NCI-H345 treated with DMSO at 0.1 percent for 48 hours (cell line): ENCODE results near the gene NFE2L2.
"Not testable (repeated sequence)": the region's sequence is repeated elsewhere in the genome, so short reads cannot be mapped to it uniquely, and the experiment has no call there.

ENCODE experiments used
- DNase-seq: peaks from one replicate; lab custom pipeline; 2025; ENCODE audit not compliant: unreplicated experiment; lab: John Stamatoyannopoulos, UW

The NFE2L2 gene

DNA sequence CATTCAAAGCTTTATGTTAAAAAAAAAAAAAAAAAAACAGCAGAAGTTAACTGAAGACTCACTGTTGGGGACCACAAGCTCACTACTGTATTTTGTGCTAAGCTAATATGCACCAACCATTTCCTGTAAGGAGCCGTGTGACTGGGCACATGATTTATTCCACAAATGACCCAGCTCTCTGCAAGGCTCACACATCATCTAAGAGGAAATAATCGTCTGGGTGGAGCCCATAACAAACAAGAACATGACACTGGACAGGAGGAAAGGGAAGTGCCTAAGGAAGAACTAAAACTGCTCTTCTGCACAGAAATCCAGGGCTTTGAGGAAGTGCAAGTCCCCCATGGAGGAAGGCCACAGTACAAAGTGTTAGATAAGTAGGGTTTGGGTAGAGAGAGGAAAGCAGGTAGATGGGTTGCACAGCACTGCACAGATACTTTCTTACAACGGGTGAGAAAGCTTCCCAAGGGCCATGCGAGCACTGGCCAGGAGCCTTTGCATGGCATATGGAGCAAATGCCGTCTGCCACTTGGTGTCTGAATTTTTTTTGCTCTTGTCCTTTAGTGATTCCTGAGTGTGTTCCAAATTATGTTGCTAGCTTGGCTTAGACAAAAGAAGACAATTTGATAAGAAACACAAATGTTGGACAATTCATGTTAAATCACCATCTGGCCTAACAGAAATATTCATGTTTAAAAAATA lies 24.4 kb downstream of the NFE2L2 start:
- no peak for DNase-seq

DNA sequence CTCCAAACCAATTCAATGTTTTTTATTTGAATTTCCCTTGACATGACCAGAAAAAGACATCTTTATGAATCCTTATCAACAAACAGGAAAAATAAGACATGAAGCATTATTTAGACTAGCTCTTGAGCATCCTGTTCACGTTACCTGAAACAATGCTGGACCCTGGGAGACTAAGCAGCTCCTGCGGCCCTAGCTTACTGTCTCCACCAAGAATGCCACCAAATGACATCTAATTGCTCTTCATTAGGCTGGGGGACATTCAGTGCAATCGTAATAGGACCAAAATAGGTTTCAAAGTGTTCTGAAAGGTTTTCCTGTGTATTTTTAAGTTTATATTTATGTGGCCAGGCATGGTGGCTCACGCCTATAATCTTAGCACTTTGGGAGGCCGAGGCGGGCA lies 25.5 kb downstream of the NFE2L2 start:
- no peak for DNase-seq

DNA sequence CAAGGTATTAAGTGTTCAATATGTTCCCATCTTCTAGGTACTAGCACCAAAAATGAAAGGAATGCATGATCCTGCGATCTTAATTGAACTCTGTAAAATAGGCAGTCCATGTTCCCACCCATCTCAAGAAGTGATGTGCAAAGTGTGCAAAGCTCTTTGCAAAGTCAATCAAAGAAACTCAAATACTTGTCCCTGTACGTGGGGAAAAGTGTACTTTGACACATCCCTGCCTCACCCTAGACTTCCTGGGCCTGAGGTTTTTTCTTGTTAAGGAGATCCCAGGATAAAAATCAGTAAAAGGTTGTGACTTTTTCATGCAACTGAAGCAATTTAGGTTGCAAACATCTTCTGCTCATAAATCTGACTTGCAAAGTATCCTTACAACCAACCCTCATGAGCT lies 26.6 kb downstream of the NFE2L2 start:
- DNase-seq: no peak

DNA sequence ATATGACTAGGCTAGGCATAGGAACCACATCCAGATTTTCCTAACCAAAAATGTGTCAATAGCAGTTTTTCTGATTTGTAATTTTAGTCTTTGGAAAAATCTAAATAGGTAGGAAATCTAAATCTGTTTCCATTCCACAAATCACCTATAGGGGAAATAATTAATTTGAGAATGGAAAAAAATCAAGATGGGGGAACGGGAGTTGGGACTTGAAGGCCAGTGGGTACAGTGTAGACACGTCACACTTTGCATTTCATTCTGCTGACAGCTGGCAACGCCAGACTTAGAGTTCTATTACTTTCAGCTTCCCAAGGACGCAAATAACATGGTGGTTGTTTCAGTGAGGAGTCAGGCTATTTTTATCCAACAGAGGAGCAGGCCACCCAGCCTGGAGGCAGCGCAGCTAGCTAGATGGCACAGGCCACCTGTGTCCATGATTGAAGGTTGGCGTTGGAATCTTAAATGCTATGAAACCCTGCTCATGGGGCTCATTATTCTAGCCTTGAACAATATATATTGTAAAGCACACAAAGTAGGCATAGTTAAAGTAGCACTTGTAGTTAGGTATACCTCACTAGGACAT lies 28.6 kb downstream of the NFE2L2 start:
- DNase-seq: no peak

DNA sequence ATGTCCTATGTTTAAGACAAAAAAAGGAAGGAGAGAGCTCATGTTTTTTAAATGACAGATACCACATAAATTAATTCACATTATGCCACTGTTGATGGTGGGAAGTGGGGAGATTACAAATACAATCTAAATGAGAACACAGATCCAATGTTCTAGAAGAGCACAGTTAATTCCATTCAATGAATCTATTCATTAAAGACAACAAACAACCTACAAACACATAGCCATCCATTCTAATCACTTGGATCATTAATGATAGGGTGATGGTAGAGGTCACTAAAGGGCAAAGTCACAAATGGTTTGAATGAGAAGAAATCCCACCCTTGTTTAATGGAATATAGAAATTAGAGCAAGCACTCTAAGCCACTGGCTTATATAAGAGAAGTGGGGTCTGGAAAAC lies 30.3 kb downstream of the NFE2L2 start:
- no peak for DNase-seq

DNA sequence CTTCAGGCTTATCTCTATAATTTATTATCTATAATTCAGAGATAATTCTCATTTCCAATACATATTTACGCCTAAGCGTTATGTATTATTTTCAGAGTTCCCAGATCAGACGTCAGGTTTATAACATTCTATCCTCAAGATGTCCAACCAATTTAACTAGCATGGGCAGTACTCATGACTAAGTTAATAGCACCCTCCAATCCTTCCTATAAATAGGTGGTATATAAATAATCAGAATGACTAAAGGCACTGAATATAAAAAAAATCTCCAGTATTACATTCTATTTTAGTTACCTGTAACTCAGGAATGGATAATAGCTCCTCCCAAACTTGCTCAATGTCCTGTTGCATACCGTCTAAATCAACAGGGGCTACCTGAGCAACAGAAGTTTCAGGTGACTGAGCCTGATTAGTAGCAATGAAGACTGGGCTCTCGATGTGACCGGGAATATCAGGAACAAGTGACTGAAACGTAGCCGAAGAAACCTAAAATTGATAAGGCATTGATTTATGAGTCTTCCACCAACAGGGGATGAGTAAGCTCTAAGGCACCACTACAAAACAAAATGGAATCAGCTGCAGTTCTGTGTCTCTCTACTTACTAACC lies 32.3 kb downstream of the NFE2L2 start:
- no peak for DNase-seq

DNA sequence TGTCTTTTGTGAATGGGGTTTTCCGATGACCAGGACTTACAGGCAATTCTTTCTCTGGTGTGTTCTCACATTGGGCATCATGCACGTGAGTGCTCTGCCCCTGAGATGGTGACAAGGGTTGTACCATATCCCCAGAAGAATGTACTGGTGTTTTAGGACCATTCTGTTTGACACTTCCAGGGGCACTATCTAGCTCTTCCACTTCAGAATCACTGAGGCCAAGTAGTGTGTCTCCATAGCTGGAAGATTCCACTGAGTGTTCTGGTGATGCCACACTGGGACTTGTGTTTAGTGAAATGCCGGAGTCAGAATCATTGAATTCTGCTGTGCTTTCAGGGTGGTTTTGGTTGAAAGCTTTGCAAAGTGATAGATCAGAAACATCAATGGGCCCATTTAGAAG lies 33.3 kb downstream of the NFE2L2 start:
- no peak for DNase-seq

DNA sequence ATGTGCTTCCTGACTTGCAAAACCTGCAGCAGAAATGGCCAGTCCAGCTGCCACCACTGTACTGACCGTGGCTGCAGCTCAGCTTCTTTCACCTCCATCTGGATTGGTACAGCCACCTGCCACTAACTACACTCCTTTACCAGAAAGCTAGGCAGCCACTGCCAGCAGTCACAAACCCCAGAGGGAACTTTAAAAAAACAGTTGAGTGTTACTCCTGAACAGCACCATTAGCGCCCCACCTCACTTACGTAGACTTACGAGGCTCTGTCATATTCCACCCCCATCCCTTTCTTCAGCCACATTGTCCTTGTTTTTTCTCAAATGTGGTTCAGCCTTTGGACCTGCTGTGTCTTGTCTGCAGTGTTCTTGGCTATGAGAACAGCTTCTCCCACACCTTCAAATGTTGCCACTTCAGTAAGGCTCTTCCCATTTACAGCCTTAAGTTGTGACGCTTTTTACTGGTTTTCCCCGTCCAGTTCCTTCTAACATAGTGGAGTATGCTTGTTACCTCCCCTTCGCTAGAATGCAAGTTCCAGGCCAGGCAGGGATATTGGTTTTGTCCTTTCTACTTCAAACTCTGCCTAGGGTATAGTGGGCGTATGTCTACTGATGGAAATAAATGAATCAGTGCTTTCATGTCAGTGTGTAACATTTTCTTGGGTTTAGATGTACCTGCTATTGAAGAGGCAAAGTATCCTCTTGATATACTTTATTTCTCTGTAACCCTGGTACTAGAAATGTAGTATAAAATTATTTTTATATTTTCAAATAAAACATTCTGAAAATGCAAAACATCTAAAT lies 34.9 kb downstream of the NFE2L2 start:
- no peak for DNase-seq

DNA sequence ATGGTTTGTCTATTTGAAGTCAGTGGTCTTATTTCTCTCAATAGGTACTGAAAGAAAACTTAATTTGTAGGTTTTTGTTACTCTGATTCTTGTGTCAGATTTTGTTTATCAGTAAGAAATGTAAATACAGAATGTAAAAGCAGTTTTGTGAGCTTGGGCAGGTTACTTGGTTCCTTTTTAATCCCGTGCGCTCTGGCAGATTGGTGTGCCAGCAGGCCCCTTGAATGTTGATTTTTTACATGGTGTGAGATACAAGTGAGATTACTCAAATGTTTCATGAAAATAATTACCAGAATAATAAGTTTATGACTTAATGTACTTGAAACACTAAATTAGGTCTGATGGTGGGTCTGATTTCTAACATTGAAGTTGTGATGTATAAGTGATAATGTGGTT lies 38.6 kb downstream of the NFE2L2 start:
- no peak for DNase-seq

DNA sequence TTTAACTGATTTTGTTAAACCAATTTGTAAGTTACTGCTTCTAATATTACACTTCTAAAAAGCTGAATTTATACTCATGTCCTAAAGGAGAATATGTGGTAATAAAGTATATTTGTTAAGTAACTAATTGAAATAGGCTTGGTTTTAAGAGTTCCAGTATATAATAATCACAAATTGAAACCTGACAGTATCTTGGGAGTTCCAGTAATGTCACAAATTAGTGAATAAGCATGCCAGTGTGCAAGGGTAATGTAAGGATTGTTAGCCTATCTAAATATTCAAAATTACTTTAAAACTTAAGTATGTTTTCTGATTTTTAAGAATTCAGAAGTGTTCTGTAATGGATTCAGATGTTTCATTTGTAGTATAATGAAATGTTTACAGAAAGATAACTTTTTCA lies 41.1 kb downstream of the NFE2L2 start:
- DNase-seq: not testable (repeated sequence)

DNA sequence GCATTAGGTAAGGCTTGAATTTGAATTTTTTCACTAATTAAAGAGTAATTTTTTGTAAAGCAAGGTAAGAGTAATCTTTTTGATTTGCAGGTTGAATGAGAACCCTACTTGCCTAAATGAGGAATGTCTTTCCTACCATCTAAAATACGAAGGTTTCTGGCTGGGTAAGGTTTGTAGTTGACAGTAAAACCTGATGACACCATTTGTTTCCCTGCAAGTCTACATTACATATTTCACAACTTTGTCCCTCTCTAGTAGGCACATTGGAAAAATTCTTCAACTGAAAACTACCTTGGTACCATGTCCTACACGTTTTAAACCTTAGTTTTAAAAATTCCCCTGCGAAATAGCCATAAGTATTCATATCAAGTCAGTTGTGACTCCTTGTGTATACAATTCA lies 42.6 kb downstream of the NFE2L2 start:
- no peak for DNase-seq

DNA sequence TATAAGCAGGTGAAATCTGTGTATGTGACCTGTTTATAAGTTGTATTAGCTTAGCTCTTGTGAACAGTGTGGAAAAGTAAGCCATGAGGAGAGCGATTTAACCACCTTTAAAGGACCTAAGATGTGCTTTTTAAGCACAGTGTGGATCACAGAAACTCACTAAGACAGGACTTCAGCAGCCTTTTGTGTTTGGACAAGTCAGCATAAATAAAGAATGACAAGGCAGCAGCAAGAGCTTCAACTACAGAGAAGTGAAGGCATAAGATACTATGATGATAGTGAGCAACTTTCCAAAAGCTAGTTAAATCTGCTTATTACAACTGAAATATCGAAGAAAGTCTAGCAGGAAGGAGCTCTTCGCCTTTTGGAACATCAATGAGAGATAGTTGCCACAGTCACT lies 43.0 kb downstream of the NFE2L2 start:
- no peak for DNase-seq

DNA sequence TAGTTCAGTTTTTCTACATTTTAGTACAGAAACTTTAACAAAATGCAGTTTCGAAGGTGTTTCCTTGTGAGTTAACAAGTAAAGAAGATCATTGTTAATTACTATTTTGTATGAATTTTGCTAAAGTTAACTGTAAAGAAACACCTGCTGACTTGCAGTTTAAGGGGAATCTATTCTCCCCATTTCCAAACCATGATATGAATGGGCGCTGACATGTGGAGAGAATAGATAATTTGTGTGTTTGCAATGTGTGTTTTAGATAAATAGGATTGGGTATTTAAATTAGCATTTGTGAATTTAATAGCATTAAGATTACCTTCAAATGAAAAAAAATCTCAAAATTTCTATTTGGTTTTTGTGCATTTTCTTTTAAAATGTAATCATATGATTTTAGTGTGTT lies 44.7 kb downstream of the NFE2L2 start:
- not testable (repeated sequence) for DNase-seq

DNA sequence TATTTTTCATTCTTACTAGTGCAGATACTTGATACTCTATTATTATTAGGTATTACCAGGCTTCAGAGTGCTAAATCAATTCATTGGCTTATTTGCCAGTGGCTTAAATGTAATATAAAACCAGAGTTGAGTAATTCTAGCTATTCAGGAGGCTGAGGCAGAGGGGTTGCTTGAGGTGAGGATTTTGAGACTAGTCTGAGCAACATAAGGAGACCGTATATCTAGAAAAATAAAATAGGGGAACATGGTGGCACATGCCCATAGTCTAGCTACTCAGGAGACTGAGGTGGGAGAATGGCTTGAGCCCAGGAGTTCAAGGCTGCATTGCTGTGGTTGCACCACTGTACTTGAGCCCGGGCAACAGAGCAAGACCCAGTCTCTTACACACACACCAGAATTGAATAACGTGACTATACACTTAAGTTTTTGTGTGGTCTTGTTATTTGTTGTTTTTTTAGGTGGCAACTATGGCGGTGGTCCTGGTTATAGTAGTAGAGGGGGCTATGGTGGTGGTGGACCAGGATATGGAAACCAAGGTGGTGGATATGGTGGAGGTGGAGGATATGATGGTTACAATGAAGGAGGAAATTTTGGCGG lies 47.2 kb downstream of the NFE2L2 start:
- DNase-seq: no peak

DNA sequence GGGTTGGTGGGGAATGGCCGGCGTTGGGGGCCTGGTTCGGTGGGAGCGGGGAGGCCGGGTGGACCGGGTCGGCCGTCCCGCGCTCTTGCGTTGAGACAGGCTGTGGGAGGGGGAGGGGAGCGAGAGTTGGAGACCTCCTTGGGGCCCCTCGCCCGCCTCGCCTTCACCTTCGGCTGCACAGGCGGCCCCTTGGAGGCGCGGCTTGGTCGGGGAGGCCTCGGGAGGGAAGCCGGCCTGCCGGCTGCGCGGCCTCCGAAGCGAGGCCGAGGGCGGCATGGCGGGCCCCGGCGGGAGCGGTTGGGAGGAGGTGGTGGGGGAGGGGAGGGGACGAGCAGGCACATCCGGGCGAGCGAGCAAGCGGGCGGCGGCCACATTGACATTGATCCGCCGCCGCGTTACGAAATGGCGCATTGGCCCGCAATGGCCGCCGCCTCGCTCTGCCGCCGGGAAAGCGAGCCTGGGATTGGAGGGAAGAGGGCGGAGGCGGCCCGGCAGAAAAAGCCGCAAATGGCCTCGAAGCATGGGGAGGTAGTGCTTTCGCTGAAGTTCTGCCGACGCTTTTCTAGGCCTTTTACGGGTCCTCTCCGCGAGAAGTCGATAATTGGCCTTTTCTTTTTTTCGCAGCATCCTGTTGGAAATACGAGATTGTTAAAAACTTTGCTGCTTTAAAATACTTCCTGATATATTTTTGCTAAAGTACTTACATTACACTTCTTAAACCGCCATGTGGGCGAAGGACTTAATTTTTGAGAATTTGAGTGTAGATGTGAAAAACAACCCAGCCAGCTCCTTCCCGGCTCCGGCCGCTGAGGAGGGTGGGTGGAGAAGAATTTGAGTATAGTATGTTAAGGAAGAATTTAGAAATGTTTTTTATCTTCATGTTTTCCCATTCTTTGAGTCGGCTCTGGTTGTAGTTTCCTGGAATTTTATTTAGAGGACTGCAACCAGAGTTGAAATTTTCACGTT lies 51.4 kb downstream of the NFE2L2 start:
- DNase-seq: peak; percentile 83

DNA sequence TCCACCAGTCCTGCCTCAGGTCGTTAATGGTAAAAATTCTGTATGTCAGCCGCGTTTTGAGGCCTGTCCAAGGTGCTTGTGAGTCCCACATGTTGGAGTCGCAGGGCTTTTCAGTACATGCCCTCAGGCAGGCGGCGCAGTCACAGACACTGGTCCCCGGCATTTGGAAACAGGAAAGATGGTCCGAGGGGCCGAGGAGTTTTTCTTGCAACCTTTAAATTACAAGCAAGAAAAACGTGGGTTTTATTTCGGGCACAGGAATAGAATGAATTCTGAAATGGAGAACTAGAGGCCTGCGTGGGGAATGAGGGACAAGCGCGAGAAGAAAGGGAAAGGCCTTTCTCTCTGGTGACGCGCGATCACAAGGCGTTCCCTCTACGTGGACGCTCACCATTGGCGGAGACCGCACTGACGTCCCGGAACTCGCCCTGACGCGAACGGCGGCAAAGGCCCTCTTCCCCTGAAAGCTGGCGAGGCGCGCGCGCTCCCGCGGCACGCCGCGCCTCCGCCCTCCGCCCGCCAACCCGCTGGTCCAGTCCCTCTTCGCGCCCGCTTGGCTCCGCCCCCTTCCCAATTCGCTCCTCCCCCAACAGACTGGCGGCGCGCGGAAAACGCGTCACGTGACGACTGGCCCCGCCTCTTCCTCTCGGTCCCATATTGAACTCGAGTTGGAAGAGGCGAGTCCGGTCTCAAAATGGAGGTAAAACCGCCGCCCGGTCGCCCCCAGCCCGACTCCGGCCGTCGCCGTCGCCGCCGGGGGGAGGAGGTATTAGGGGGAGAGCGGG lies 52.2 kb downstream of the NFE2L2 start, which contains the start of gene HNRNPA3:
TSS of gene HNRNPA3 (plus strand) at position 689 of the 785 bp plus-strand sequence. CDS start at position 695, 6 bp downstream.
- DNase-seq: peak; percentile 96

DNA sequence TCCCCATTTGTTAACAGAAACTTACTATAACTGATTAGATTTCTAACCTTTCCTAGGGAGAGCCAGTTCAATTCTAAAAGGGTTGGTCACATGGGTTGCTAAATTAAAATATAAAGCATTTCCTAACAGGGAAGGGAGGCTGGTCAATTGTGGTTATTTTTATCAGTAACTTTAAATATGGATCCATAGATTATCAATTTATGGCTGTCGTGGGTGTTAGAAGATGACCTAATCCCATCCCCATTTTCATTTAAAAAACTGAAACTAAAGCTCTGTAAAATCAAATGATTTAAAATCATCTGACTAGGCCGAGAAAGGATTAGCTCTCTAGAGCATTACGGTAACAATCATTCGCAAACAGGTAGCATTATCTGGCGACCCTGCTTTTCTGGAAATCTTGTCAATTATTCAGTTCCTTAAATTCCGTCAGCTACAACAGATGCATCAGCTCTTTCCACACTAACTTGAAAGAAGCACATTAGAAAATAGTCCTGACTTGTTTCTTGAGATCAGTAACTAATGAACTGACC lies 52.9 kb downstream of the NFE2L2 start:
- no peak for DNase-seq

DNA sequence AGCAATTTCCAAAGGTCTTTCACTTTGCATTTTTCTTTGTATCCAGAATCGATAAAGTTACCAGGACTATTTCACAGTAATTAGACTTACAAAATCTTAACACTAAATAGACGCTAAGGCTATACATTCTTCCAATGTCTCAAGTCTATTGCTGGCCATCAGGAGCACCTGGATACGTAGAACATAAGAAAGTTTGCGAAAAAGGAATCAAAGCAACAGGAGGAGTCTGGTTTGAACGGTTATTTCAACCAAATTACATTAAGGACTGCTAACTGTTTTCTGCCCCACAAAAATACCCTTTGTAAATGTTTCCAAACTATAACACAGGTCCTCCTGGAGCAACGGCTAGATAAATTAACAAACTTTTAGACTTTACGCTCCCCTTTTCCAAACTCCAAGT lies 53.4 kb downstream of the NFE2L2 start:
- DNase-seq: no peak

DNA sequence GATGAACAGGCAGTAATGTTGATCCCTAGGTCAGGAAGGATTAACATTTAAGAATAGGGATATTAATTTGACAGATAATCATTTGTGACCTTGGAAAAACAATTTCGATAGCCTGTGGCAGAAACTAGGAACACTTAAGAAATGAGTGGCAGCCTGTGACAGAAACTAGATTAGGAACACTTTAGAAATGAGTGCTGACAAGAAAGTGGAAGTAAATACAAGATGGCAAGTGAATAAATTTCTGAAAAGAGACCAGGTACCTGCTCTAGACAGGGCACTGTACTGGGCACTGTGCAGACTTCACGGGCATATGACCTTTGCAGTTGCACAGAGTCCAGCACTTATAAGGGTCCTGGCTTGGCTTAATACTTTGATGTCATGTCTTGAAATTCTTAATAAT lies 57.4 kb downstream of the NFE2L2 start:
- no peak for DNase-seq
